ENCODE data around the gene PPP2R5C.
A peak's percentile ranks its signal among the peaks of the same experiment; 100 is the strongest.

The PPP2R5C gene

DNA sequence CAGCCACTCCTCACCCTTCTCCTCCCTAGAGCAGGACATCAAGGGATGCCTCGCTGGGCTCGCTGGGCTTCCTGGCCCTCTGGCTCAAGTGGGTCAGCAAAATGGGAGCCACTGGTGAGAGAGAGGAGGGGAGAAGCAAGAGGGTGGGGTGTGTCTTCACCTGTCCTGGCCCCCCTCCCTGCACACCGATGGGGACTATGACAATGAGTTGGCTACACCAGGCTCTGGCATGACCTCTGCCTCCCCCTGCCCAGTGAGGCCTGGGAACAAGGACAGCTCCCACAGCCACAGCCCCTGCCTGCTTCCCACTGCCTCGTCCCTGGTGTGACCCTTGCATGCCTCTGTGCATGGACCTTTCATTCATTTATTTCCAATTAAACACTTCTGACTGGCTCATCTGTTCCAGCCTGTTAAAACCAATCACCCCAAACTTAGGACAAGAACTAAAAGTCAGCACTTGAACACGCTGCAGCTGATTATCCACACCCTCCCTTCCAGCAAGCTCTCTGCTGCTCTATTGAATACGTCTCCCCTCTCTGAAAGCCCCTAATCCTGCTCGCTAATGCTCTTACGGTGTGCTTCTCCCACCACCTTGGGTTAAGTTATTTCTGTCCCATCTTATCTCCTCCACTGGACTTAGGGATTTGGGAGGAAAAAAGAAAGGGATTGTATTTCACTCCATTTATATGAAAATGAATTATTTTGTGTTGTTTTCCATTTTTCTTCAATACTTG is 5.8 kb upstream of the PPP2R5C start:
- DNase-seq, result no peak

DNA sequence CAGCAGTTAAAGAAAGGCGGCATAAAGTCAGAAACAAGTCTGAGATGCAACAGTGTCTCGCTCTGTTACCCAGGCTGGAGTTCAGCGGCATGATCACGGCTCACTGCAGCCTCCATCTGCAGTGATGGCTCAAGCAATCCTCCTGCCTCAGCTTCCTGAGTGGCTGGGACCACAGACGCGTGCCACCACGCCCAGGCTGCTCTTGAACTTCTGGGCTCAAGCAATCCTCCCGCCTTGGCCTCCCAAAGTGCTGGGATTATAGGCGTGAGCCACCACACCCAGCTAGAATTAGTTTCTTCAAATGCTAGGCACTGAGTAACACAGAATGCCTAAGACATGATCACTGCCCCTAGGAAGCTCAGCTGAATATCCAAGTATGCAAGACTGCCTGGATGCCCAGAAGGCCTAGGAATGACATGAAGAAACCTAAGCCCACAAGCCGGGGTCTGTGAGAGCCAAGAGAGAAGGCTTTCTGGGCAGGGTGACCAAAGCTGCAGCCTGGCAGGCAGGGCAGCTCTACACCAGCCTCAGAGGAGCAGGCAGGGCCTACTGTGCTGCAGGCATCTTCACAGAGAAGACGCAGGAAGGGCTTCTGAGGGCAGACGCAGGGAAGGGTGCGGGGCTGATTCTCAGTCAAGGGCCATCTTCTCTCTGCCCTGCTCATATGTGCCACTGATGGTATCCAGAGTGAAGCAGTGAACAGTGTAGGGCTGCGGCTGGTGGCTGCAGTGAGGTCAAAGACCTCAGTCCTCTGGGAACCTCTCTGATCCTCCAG is 4.3 kb upstream of the PPP2R5C start:
- no peak for DNase-seq

DNA sequence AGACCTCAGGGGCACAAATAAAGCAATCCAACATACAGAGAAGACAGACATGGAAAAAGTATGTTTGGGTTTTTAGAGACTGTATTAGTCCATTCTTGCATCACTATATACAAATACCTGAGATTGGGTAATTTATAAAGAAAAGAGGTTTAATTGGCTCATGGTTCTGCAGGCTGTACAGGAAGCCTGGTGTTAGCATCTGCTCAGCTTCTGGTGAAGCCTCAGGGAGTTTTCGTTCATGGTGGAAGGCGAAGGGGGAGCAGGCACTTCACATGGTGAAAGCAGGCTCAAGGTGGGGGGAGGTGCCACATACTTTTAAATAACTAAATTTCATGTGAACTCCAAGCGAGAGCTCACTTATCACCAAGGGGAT is 3.7 kb upstream of the PPP2R5C start:
- DNase-seq, result no peak

DNA sequence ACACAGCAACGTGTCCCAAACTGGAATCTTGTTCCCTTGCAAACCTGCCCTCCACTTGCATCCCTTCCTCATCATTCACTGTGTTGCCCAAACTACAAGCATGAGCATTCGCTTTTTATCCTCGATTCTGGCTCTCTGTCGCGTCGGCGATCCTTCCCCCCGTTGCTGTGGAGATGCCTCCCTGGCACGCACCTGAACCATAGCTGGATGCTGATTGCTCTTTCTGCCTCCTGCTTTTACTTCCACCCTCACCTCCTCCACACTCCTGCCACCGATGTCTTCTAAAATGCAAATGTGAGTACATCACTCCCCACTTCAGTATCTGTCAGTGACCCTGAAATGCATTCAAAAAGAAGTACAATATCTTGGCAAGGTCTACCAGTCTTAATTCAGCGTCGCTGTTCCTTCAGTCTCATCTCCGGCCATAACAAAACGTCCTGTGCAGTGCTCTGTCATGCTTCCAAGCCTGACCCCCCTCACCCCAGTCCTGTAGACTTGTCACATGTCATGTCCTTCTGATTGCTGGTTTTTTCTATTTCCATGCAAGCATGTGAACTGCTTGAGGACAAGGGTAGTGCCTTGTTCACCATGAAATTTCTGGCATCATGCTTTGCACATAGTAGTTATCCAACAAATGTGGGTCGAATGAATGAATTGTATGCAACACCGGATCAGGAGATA is 2.5 kb upstream of the PPP2R5C start:
- no peak for DNase-seq

DNA sequence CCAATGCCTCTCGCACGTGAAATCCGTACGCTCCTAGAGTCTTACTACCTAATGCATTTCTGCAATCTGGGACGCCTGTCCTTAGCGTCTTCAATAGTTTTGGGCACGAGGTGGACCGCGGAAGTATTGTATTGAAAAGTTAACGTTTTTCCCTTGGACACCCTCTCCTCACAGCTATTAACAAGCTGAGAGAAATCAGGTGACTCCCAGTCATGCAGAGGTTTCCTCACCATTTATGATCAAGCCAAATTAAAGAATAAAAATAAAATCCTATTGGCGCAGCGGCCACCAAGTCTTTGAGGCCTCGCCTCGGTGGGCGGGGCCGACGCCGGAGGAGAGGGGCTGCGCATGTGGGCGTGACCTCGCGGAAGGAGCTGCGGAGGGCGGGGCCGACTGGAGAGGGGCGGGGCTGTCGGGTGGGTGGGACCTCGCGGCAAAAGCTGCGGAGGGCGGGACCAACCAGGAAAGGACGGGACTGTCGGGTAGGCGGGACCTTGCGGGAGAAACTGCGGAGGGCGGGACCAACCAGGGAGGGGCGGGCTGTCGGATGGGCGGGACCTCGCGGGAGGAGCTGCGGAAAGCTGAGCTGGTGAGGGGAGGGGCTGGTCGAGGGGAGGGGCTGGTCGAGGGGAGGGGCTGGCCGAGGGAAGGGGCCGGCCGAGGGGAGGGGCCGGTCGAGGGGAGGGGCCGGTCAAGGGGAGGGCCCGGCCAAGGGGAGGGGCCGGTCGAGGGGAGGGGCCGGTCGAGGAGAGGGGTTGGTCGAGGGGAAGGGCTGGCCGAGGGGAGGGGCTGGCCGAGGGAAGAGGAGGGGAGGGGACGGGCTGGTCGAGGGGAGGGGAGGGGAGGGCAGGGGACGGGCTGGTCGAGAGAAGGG is 1.1 kb upstream of the PPP2R5C start:
- DNase-seq, result peak; percentile 98

DNA sequence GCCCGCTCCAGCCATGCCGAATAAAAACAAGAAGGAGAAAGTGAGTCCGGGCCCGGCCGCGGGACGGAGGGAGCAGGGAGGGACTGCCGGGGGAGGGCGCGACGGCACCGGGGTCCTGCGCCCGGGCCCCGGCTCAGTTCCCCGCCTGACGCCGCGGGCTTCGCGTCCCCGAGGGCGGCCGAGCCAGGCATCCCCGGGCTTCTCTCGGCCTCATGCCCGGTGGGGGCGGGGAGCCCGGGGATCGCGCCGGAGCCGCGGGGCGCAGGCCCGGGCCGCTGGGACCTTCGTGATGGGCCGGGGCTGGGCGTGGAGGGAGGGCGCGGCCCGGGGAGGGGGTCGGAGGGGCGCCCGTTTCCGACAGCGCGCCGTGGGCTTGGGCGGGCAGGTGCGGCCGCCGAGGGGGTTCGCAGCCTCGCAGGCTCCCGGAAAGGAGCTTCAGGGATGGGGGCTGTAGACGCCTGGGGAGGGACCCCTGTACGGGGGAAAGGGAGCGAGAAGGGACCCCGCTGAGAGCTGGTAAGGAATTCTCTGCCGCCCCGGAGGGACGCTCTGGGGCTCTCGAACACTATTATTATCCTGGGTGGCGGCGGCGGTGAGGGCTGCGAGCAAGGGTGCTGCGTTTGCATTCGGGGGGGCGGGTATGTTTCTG is 496 bp downstream of the PPP2R5C start:
- DNase-seq, result peak; percentile 36

DNA sequence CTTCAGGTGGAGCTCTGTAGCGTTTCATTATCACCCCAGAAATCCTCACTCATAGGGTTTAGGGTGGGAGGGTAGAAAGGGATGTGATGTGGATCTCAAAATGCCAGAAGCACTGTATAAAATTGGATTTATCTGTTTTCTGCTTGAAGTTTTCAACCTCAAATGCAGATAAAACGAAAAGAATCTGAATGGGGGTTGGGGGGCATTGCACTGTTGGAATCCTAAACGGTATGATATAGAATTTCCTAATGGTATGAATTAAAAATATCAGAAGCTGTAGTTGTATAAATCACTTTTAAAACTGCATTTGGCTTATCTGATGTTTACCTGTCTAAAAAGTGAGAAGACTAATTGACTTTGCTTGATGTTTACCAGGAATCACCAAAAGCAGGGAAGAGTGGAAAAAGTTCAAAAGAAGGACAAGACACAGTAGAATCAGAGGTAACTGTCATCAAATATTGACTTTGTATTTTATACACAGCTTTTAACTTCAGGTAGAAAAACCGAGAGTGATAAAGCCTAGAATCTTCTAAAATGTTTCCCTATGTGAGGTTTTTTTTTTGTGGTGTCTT is 1.1 kb downstream of the PPP2R5C start:
- no peak for DNase-seq

DNA sequence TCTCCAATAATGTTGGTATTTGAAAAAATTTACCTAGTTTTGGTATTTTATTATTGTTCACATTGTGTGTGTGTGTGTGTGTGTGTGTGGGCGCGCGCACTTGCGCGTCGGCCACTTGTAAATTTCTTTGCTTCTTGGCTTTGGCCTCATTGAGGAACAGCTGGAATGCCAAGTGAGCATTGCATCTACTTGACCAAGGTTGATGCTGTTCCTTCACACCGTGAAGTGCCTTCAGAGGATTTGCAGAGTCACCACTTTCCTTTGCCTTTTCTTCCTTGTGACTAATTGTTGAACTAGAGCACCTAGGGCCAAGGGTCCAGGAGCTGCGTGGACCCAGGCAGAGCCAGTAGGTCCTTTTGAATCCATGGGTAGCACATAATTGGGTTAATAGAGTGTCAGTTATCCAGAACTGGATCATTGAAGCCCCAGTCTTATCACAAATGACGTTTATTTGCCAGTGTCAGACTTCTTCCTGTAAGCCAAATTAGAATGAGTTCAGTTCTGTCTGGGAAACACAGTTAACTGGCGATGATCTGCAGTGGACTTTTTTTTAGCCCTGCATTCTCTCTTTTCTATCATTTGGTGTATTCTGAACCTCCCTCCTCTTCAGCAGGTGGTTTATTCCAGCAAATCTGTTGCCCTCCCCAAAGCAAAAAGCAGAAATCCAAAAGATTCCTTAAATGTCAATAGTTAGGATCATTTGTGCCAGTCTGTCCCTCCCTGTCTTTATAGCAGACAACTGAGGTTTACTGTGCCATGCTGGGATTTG is 2.6 kb downstream of the PPP2R5C start:
- no peak for DNase-seq

DNA sequence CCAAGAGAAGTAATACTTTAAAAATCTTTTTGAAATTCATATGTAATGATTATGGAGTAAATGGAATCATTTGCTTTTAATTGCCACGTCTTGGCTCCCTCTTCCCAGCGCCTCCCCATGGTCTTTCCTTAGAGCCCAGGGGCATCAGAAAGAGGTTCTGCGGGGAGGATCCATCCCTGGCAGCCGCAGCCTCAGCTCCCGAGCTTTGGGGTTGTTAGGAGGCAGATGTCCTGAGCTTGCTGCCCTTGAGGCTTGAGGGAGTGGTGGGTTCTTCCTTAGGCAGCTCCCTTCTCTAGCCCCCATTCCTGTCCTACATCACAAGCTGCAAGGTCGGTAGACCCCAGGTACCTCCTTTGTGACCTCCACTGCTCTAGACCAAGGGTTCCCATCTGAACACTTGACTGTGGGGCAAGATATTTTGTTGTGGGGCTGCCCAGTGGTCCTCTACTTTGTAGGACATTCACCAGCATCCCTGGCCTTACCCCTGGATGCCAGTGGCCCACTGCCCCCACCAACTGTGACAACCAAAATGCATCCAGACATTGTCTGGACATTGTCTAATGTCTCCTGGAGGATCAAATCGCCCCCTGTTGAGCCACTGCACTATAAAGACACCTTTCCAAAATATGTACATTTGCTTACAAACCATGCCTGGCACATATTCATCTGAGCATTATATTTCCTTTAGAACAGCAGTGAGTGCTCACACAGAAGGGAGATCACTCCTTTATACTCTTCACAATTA is 6.3 kb downstream of the PPP2R5C start:
- DNase-seq, result no peak

DNA sequence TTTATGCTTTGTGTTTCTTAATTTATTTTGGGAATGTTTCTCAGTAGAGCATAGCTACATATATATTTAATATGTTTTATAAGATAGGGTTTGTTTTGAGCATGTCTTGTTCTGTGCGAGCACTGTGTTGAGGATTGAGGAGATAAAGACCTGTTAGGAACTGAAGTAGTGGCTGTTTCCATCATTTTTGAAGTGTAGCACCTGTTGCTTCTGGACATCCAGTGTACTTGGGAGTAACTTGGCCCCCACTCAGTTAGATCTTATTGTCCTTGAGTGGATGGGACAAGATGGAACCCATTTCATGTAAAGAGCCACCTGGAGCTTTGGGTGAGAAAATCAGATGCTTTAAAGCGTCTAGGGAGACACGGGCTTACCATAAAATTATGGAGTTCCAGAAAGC is 8.7 kb downstream of the PPP2R5C start:
- DNase-seq, result no peak

DNA sequence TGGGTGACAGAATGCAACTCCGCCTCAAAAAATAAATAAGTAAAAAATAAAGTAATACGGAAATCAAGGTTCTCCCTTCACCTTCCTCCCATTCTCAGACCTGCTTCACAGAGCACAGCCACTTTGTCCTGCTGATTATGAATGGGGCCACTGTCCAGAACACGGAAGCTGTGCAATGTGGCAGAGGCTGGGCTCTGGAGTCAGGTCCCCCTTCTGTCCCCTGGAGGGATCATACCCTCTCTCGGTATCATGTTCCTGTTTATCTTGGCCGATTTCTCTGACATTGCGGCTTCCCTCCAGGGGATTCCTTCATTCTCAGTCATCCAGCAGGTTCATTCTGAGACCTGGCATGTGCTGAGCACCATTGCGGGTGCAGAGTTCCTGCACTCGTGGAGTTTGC is 11.3 kb downstream of the PPP2R5C start:
- DNase-seq, result no peak

DNA sequence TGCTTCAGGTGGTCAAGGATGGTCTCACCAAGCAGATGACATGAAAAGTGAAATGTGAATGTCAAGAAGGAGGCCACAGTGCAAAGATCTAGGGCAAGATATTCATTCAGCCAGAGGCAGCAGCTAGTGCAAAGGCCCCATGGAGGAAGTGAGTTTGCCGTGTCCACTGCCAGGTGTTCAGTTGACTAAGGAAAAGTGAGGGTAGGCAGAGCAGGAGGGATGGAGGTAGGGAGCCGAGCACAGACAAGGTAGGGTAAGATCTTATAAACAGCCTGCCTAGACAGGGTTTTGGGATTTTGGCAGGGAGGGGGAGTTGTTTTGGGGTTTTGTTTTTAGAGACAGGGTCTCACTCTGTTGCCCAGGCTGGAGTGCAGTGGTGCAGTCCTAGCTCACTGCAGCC is 11.9 kb downstream of the PPP2R5C start:
- no peak for DNase-seq

DNA sequence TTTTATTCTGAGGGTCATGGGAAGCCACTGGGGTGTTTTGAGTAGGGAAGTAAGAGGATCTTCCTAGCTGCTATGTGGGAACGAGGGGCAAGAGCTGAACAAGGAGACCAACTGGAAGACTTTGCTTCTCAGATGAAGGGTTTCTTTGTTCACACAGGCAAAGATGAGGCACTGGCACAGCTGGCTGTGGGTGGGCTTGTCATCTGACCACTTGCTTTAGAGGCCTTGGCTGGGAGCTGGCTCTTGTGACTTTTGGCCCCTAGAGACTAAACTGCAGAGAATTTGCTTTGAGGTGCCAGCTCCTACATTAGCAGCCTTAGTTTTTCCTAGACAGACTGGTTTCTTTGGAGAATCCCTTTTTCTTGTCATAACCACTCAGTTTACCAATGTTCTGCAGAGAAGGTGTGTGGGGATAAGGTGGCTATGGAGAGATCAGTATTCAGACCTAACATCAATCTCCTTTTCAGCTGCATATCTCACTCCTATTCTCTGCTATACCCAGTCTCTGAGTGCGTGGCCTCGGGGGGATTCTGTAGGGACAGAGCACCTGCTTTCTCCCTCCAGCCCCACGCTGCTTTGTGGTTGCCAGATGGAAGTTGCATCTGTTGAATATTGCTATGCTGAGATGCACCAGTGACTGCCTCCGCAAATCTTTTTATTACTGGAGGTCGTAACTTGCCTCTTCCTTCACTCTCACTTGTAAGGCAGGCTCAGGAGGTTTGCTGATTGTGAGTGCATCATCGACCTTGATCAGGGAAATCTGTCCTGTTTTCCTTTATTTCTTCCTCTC is 12.7 kb downstream of the PPP2R5C start:
- DNase-seq, result no peak

DNA sequence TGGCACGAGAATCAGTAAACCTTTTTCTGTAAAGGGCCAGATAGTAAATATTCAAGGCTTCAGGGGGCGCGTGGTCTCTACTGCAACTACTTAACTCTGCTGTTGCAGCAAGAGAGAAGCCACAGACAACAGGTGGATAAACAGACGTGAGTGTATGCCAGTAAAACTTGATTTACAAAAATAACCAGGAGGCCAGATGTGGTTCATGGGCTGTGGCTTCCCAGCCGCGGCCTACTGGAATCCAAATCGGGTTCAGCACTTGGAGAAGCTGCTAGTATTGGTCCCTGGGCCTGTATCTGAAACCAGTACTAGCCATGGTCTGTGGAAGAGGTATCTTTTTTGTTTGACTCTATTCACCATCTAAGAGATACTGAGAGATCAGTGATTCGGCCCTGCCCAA is 13.3 kb downstream of the PPP2R5C start:
- DNase-seq, result no peak

DNA sequence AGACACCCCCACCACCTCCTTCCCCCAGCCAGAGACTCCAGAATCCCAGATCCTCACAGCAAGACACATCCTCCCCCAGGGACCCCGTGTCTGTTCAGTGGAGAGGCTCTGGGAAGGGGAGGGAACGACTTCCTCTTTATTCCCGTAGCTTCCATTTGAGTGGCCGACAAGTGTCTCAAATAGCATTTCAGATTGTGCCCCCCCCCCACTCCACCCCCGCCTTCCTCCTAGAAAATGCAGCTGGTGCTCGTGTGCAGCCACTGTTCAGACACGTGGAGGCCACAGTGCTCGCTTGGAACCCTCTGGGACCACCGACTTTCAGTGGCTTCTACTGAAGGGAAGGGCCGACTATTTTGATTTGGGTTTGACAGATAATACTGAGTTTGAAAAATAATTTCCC is 14.3 kb downstream of the PPP2R5C start:
- DNase-seq, result no peak

DNA sequence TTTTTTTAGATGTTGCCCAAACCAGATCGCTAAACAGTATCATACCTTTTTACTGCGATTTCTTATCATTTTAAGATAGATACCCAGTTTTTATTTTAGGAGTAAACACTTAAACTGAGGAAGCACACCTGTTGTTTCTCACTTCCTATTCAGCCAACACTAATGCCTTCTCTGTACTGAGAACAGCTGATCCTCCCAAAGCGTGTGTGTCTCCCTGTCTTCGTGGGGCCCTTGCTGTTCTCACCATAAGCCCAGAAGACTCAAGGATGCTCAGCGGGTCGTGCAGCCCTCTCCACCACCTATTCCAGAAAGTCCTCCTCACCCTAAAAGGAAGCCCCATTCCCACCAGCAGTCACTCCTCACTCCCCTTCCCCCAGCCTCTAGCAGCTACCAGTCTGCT is 14.8 kb downstream of the PPP2R5C start:
- DNase-seq, result no peak

DNA sequence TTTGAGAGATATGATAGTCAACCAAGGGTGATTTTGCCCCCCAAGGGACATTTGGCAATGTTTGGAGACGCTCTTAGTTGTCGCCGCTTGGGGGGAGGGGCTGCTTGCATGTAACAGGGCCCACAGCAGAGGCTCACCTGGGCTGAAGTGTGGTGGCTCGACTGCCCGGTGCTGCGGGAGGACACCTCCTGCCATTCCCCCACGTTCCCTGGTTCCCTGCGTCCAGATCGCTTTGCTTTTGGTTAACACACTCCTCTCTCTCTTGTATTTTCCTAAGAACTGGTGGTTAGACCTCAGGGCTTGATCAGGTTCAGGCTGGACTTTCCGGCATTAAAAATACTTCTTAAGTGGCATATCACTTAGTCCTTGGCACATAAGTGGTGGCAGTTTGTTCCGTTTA is 18.9 kb downstream of the PPP2R5C start:
- DNase-seq, result no peak

DNA sequence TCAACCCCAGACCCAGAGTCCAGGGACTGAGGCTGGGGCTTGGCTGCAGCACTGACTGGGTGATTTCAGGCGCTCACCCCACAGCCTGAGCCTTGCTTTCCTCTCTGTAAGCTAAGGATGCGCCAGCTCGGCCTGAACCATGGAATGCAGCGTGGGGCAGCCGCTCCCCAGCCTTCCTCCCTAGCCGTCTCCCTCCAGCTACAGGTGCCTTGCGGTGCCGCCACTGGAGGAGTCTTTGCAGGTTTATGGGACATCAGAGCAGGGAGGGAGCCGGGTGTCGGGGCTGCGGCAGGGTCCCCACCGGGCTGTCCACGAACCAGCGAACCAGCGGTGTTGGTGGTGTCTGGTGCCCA is 19.4 kb downstream of the PPP2R5C start:
- DNase-seq, result no peak

DNA sequence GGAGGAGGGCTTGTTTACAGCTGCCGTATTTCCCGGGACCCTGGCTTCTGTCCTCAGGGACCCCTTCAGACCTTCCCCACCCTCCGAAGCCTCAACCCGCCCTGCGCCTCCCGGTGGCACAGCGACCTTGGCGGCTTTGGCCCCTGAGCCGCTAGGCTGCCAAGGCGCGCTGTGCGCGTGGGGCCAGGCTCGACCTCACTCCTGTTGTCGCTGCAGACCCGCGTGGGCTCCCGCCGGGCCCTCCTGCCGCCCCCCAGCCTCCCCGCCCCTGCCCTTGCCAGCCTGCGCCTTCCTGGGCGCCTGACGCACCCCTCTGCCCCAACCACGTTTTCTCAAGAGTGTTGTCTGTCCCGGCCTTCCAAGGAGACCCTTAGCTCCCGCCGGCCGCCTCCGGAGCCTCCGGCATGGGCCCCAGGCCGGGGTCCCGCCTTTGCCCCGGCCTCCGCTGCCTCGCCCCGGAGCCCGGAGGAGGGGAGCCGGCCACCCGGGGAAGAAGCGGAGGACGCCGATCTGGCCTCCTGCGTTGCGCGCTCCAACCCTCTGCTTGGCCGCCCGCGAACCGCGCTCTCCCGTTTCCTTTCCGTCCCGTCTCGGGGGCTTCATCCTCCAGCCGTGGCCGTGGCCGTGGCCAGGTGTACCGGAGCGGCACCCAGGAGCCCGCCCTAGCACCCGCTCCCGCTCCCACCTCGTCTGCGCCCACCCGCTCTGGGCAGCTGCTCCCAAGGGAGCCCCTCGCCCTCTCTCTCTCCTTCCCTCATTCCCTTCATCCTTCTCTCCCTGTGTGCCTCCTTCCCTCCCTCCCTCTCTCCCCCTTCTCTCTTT is 19.9 kb downstream of the PPP2R5C start:
- DNase-seq, result no peak

Data from CD4-positive, alpha-beta T cell treated with Interferon gamma for 1 hour (primary cell).